Caco-2 (cell line): ENCODE results near the gene BBLN. TPM values are rescaled to one million over a fixed set of nuclear protein-coding genes. Genes with fewer than 3 reads are reported as not detected.

ENCODE experiments used
- BruUV-seq: library from RNA; stranded (reverse); fragments of 400-500 nt; replicated peaks from 2 replicates; lab custom pipeline; 2021; lab: Mats Ljungman, UMichigan
- CTCF ChIA-PET: fragments of 300-600 bp; sonication (Branson Sonifier 250); formaldehyde crosslinking; loops from one replicate; lab custom pipeline; 2022; ENCODE audit warnings: antibody characterized with exemption; lab: Charles Lee
- POLR2A ChIA-PET: fragments of 300-600 bp; sonication (Branson Sonifier 250); formaldehyde crosslinking; loops from one replicate; lab custom pipeline; 2022; ENCODE audit warnings: antibody characterized with exemption; lab: Charles Lee
- DNase-seq, 2 experiments: peaks; one replicate each; pipeline versions ENCODE4 v3.0.0 to v3.0.0-alpha.2; 2020 to 2022
- H3K27me3 ChIP-seq: replicated peaks from 2 replicates; pipeline ENCODE4 v1.6.0; 2011; ENCODE audit warnings: low read length; ENCODE audit not compliant: control insufficient read depth, insufficient read depth
- H3K36me3 ChIP-seq: 2 replicates; pipeline ENCODE4 v1.5.1; 2011; ENCODE audit warnings: low read length; ENCODE audit not compliant: control insufficient read depth, insufficient read depth
- H3K4me1 ChIP-seq: fragments of 250-450 bp; sonication (Bioruptor Pico); 2 replicates; pipeline ENCODE4 v1.5.1; 2020; ENCODE audit warnings: mild to moderate bottlenecking
- H3K4me3 ChIP-seq: 2 replicates; pipeline ENCODE4 v1.5.1; 2011; ENCODE audit warnings: low read depth, mild to moderate bottlenecking, control low read depth, low read length
- H3K9me3 ChIP-seq: fragments of 250-450 bp; sonication (Bioruptor Pico); 2 replicates; pipeline ENCODE4 v1.5.1; 2020; ENCODE audit warnings: mild to moderate bottlenecking, moderate library complexity
- H3K27ac Mint-ChIP-seq: one replicate; pipeline ENCODE4 v1.8.0; 2022; ENCODE audit warnings: mixed read lengths; ENCODE audit not compliant: unreplicated experiment
- H3K27me3 Mint-ChIP-seq: one replicate; pipeline ENCODE4 v1.8.0; 2022; ENCODE audit warnings: mixed read lengths; ENCODE audit not compliant: insufficient read depth, unreplicated experiment
- H3K36me3 Mint-ChIP-seq: one replicate; pipeline ENCODE4 v1.8.0; 2022; ENCODE audit warnings: mild to moderate bottlenecking, mixed read lengths; ENCODE audit not compliant: insufficient read depth, unreplicated experiment
- H3K4me1 Mint-ChIP-seq: one replicate; pipeline ENCODE4 v1.8.0; 2022; ENCODE audit warnings: low read depth, mixed read lengths; ENCODE audit not compliant: unreplicated experiment
- H3K4me3 Mint-ChIP-seq: one replicate; pipeline ENCODE4 v1.8.0; 2022; ENCODE audit warnings: mild to moderate bottlenecking, moderate library complexity, mixed read lengths; ENCODE audit not compliant: unreplicated experiment
- H3K9me3 Mint-ChIP-seq: one replicate; pipeline ENCODE4 v1.8.0; 2022; ENCODE audit warnings: mixed read lengths; ENCODE audit not compliant: unreplicated experiment
- CTCF ChIP-seq, 2 experiments: fragments of 200-600 bp in 1 of 2; IDR thresholded peaks; 1 replicate in 1 of 2; 2 replicates in 1 of 2; pipeline versions ENCODE4 v1.5.1 to v1.8.0; 2011 to 2022; ENCODE audit warnings: antibody characterized with exemption in 1 of 2, control low read depth in 1 of 2, inconsistent platforms in 1 of 2, low read depth in 1 of 2, low read length in 1 of 2, mild to moderate bottlenecking in 1 of 2, moderate library complexity in 1 of 2; ENCODE audit not compliant: insufficient read depth in 1 of 2, severe bottlenecking in 1 of 2, unreplicated experiment in 1 of 2
- intact Hi-C: fragments of 100-400 bp; cut with micrococcal nuclease; formaldehyde crosslinking; loops from one replicate; pipeline ENCODE4 v1.10.0; 2022; ENCODE audit not compliant: unreplicated experiment
- total RNA-seq: library from RNA; stranded (reverse); gene quantifications from 2 replicates; pipeline ENCODE4 v1.2.3, GENCODE V29; 2022

The BBLN gene
- total RNA-seq, 1 experiment from 2014 or later = 34.2 TPM

- Mint-ChIP-seq H3K27me3 (no peaks in the 10 kb centered on the region), H3K36me3 (no peaks in the 10 kb centered on the region), H3K4me1 (peaks cover 8% of the 10 kb centered on the region), H3K9me3 (no peaks in the 10 kb centered on the region), H3K4me3 (no peak overlapping the region), H3K27ac (no peak overlapping the region)
- intact Hi-C loops = no loop called here
- ChIA-PET CTCF (no interaction called here), POLR2A (no interaction called here)
- H3K36me3 ChIP-seq = no peaks in the 10 kb centered on the region
- H3K4me3 ChIP-seq = no peak overlapping the region
- H3K27me3 ChIP-seq = no peaks in the 10 kb centered on the region
- BruUV-seq = no TSS peak
- peaks cover 7% of the 10 kb centered on the region for H3K4me1 ChIP-seq
- no peak for DNase-seq
- TF ChIP-seq CTCF (IDR thresholded peaks at IDR 0.05; ENCODE audit: insufficient read depth in 1 of 2, low read depth in 1 of 2, low read length in 1 of 2, severe bottlenecking in 1 of 2, unreplicated experiment in 1 of 2) = no peak
- H3K9me3 ChIP-seq = no peaks in the 10 kb centered on the region
Observed at GRCh38 chr9:128211981-128212281, 51.9 kb downstream of the BBLN start.

Other genes starting within 250 kb of the BBLN start
- gene ST6GALNAC4, start 243.2 kb upstream of the BBLN start, total RNA-seq = 12.1 and 13.2 TPM in 2 replicates
- 2.3 and 3.8 TPM in 2 replicates for gene PIP5KL1, start 229.5 kb upstream of the BBLN start, total RNA-seq
- 38.7 and 39.4 TPM in 2 replicates for gene DPM2, start 222.4 kb upstream of the BBLN start, total RNA-seq
- 44.1 and 47.1 TPM in 2 replicates for gene EEIG1, start 179.3 kb upstream of the BBLN start, total RNA-seq
- 8.5 and 8.6 TPM in 2 replicates for gene NAIF1, start 92.9 kb upstream of the BBLN start, total RNA-seq
- 16.5 and 18.5 TPM in 2 replicates for gene SLC25A25, start 92.0 kb upstream of the BBLN start, total RNA-seq
- 114 and 123 TPM in 2 replicates for gene PTGES2, start 32.5 kb upstream of the BBLN start, total RNA-seq
- not detected in 2 replicates for gene LCN2, start 10.8 kb upstream of the BBLN start, total RNA-seq
- gene CIZ1, start 31.3 kb downstream of the BBLN start, total RNA-seq = 154 and 187 TPM in 2 replicates
- gene DNM1, start 43.1 kb downstream of the BBLN start, total RNA-seq = 3.9 and 5.2 TPM in 2 replicates
- 97.7 and 102 TPM in 2 replicates for gene GOLGA2, start 115.7 kb downstream of the BBLN start, total RNA-seq
- 18.0 and 19.8 TPM in 2 replicates for gene SWI5, start 116.0 kb downstream of the BBLN start, total RNA-seq
- 34.1 and 37.4 TPM in 2 replicates for gene TRUB2, start 162.2 kb downstream of the BBLN start, total RNA-seq
- 48.9 and 49.5 TPM in 2 replicates for gene COQ4, start 162.6 kb downstream of the BBLN start, total RNA-seq
- 21.1 and 22.8 TPM in 2 replicates for gene SLC27A4, start 180.3 kb downstream of the BBLN start, total RNA-seq
- 55.9 and 62.7 TPM in 2 replicates for gene URM1, start 211.1 kb downstream of the BBLN start, total RNA-seq